ENCODE data around the gene FAM149A.

- no peak for TF ChIP-seq CTCF (IDR thresholded peaks at IDR 0.05)
- TF ChIP-seq EZH2 (IDR thresholded peaks at IDR 0.05; ENCODE audit: borderline replicate concordance, insufficient read depth, low read depth, low read length, poor library complexity, severe bottlenecking): no peak
These were observed 27.4 kb downstream of the FAM149A start for GRCh38 chr4:186131935-186132334.

Data from B cell (primary cell).